HG03558 (cell line): Measurements from ENCODE around the gene RAET1G.
A peak's percentile ranks its signal among the peaks of the same experiment; 100 is the strongest.
"Not testable (repeated sequence)": the region's sequence is repeated elsewhere in the genome, so short reads cannot be mapped to it uniquely, and the experiment has no call there.

Source experiments
- ATAC-seq: cut with Tn5 transposase; IDR thresholded peaks from one replicate; pipeline ENCODE4 v1.9.1; 2021; ENCODE audit warnings: moderate number of reproducible peaks; ENCODE audit not compliant: unreplicated experiment; ENCODE audit errors: extremely low read depth

RAET1G gene

GRCh38 chr6:149935668-149936067 is 12.7 kb upstream of the RAET1G start:
- ATAC-seq, result no peak

DNA sequence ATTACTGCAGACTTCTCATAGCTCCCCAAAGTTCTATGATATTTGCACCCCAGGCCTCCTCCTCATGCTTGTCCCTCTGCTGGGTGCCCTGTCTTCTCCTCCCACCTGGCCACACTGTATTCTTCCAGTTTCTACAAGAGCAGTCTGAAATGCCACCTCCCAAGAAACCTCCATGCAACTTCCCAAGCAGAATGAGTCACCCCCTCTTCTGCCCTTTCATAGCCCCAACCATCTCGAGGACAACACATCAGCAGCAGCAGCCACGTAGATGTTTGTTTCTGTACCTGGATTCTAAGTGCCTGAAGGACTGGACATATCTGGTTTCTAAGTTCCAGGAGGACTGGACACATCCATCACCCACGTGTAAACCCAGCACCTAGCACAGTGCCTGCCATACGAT is 12.3 kb upstream of the RAET1G start:
- no peak for ATAC-seq

- ATAC-seq, result no peak
Measured at GRCh38 chr6:149934249-149935156, 11.6 kb upstream of the RAET1G start.

DNA sequence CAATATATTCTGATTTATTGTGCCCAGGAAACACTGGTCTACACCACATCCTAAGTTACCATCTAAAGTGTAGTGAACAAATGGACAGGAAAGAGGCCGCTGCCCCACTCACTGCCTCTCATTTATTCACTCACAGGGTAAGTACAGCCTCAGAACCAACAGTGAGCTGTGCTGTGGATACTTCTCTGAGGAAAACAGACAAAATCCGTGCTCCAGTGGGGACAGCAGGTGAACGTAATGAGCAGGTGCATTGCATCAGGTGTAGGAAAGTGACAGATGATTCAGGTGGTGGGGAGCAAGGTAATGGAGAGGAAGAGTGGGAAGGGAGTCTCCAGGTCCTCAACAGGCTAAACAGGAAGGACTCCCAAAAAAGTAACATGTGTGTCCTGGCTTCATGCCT is 10.5 kb upstream of the RAET1G start:
- ATAC-seq, result no peak

DNA sequence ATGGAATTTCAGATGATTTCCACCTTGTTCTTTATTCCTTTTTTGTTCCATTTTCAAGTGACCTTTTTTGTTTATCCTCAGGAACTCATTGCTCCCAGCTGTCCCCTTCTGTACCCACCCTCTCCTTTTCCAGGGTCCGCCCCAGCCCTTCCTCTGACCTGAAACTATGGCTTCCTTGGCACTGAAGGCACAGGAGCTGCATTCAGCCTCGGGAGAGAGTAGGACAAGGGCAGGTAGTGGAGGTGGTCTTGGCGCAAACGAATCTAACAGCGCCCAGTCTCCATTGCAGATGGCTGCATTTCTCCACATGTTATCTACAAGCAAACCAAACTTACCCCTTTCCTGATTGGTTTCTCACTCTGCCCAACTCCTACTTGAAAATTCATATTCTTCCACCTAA is 10.1 kb upstream of the RAET1G start:
- no peak for ATAC-seq

GRCh38 chr6:149931501-149931900 is 8.6 kb upstream of the RAET1G start:
- ATAC-seq, result no peak

DNA sequence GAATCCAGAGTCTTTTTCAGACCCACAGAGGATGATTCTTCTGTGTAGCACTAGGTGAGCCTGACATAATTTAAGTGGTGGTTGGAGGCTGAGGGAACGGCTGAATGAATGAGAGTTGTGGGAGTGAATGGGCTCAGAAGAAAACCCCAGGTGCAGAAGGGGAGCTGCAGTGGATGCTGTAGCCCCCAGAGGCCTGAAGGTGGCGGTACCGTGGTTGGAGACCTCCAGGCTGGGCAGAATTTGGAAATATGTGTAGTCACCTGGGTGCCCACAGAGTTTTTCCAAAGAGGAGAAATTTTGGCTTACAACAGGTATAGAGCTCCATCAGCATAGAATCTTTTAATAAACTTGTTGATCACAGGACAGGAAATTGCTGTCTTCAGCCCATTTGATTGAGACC is 6.5 kb upstream of the RAET1G start:
- ATAC-seq, result no peak

DNA sequence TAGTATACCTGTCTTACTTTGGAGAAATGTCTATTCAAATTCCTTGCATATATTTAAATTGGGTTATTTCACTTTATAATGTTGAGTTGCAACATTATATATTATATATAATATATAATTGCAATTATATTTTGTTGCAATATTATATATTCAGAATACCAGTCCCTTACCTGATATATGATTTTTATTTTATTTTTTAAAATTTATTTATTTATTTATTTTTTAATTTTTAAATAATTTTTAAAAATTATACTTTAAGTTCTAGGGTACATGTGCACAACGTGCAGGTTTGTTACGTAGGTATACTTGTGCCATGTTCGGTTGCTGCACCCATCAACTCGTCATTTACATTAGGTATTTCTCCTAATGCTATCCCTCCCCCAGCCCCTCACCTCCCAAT is 4.1 kb upstream of the RAET1G start:
- ATAC-seq, result not testable (repeated sequence)

- ATAC-seq, result peak; percentile 52
Measured at GRCh38 chr6:149925974-149926777, 3.3 kb upstream of the RAET1G start.

- ATAC-seq, result no peak
Measured at GRCh38 chr6:149925253-149925973, 2.5 kb upstream of the RAET1G start.

- no peak for ATAC-seq
Measured at GRCh38 chr6:149924933-149925252, 2.0 kb upstream of the RAET1G start.

DNA sequence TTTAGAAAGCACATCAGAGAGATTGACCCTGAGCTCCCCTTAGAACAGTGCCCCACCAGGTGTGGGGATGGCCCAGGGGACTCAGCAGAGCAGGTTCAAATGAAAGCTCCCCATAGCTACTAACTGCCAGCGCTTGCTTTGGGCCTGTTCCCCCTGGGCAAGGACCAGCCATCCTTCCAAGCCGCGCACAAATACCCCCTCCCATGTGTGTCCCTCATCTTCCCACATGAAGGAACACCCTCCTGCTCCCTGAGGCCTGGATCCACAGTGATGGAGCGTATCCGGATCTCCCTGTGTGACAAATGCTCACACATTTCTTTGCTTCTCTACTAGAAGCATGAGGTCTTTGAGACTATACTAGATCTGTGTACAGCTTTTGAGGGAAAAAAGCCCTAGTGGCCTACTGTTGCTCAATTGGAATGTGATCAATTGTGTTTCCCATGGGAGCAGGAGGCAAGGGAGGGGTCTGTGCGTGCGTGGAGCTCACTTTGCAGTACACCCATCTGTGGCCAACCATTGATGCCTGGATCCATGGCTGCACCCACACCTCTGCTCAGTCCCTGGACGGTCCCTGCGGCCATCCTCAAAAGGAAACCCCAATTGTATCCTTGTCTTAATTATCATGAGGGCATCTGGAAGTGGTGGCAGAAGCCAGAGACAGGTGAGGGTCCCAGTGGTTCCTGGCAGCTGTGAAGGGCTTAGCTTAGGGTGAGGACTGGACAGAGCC is 1.4 kb upstream of the RAET1G start:
- no peak for ATAC-seq

GRCh38 chr6:149923327-149923986 is 536 bp upstream of the RAET1G start:
- ATAC-seq, result no peak

DNA sequence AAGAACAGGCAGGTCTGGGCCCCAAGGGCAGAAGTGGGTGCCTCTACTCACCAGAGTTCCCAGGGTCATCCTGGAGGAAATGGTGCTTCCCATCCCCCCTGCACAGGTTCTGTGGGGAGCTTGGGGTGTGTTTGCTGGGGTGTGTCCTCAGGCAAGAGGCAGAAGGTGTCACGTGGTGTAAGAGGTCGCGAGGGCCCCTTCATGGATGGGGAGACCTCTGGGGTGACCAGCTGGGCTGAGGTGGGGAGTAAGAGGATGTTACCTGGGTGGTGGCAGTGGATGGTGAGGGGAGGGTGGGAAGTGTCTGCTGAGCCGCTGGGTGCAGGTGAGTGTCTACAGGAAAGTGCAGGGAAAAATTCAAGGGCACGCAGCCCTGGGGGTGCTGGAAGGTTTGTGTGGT is 830 bp downstream of the RAET1G start:
- ATAC-seq, result not testable (repeated sequence)

DNA sequence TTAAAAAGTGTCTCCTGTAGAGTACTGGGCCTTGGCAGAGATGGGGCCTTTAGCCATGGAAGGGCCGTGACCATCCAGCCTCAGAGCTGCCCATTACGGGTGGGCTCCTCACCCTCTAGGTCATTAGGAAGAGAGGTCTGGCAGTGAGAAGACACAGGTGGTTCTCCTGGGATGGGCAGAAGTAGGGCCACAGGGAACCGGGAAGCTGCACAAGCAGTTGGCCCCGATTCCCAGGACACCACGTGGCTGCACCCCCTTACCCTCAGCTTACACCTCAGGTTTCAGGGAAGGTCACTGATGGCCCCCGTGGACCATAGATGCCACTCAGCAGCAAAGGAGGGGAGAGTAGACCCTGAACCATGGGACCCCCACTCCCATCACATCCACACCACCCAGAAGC is 1.6 kb downstream of the RAET1G start:
- no peak for ATAC-seq

GRCh38 chr6:149919834-149920225 is 3.1 kb downstream of the RAET1G start:
- no peak for ATAC-seq

GRCh38 chr6:149919126-149919833 is 3.6 kb downstream of the RAET1G start:
- not testable (repeated sequence) for ATAC-seq

DNA sequence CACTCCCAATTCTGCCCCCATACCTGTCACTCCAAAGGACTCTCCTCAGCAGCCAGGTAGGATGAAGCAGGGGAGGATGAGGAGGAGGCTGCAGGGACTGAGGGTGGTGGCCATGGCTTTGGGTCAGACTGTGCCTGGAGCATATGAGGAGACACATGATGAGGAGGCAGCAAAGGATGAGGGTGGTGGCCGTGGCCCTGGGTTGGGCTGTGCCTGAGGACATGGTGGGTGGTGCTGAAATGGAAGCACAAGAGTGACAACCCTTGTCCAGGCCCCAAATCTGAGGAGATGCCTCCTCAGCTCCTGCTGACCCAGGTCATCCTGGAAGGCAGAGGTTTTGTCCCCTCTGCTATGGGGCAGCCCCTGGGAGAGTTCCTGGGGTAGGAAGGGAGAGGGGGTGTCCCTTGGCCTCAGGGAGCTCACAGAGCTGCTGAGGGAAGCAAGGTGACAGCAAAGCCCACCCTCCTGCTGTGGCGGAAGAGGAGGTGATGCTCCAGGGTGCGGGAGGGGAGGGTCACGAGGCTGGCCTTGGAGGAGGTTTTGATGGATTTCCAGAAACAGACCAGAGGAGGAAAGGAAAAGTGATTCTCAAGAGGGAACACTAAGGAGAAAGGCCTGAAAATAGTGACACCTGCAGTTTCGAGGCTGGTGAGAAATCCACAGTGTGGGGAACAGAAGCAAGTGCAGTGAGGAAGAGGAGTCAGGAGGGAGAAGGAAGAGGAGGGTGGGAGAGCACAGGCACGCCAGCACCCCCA is 4.6 kb downstream of the RAET1G start:
- ATAC-seq, result no peak
